ENCODE data around the gene EIF3D.

Gene EIF3D

DNA sequence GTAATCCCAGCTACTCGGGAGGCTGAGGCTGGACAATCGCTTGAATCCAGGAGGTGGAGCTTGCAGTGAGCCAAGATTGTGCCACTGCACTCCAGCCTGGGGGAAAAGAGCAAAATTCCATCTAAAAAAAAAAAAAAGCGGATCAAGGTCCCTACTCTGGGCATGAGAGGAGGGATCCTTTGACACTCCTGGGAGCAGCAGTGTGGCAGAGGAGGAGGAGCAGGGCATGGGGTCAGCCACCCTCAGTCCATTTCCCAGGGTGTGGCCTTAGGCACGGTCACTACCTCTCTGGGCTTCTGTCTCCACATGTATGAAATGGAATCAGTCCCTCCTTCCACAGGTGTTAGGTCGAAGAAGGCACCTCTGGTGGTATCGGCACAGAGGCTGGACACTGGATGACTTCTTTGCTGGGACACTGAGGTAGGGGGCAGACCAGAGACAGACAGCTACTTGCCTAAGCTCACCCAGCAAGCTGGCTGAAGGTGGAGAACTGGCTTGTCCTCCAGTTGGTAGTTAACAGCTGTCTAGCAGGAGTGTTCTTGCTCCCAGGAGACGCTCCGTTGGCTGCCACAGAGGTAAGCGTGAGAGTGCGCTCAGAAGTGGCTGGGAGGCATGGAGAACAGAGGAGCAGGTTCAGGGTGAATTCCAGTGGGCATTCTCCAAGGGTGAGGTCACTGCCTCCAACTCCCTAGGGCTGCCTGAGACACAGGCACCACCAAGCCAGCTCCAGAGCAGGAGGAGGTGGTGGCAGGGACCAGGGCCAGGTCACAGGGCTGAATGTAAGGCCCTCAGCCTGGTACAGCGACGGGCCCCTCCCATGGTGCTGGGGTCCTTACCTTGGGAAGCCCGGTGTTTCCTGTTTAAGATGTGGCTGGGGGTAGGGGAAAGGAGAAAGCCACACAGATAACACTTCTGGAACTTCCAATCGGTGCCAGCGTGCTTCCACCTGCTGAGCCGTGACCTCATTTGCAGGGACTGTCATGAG lies 67.0 kb downstream of the EIF3D start:
- TF ChIP-seq, protein P1, sequence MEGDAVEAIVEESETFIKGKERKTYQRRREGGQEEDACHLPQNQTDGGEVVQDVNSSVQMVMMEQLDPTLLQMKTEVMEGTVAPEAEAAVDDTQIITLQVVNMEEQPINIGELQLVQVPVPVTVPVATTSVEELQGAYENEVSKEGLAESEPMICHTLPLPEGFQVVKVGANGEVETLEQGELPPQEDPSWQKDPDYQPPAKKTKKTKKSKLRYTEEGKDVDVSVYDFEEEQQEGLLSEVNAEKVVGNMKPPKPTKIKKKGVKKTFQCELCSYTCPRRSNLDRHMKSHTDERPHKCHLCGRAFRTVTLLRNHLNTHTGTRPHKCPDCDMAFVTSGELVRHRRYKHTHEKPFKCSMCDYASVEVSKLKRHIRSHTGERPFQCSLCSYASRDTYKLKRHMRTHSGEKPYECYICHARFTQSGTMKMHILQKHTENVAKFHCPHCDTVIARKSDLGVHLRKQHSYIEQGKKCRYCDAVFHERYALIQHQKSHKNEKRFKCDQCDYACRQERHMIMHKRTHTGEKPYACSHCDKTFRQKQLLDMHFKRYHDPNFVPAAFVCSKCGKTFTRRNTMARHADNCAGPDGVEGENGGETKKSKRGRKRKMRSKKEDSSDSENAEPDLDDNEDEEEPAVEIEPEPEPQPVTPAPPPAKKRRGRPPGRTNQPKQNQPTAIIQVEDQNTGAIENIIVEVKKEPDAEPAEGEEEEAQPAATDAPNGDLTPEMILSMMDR (IDR thresholded peaks at IDR 0.05; ENCODE audit: insufficient read depth, low read depth, low read length, missing control alignments): no peak
- DNase-seq (ENCODE audit: low read depth): peak; percentile 98
- no peak overlapping the region for H3K4me3 ChIP-seq (ENCODE audit: low read length)
